ENCODE measurements around the gene BTRC.
"Not testable (repeated sequence)": the region's sequence is repeated elsewhere in the genome, so short reads cannot be mapped to it uniquely, and the experiment has no call there.

The BTRC gene

DNA sequence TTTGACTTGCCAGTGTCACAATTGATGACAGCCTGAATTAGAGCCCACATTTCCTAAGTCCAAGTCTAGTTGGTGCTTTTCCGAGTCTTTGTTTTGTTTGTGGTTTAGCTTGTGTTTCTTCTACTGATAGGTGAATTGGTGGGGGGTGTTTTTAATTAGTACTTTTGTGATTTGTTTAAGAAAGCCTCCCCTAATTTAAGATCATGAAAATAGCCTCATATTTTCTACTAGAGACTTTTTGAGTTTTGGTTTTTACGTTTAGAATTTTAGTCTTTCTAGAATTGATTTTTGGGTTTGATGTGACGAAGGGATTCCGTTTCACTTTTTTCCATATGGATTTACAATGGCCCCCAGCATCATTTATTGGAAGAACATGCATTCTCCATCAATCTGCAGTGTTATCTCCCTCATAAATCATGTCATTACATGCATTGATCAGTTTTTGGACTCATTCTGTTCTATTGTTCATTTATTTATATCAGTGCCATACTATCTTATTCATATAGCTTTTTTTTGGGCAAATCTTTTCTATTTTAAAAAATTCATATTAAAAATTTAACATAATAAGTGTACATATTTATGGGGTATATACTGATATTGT is 32.8 kb downstream of the BTRC start:
- no peak for DNase-seq (ENCODE audit: low read depth)

DNA sequence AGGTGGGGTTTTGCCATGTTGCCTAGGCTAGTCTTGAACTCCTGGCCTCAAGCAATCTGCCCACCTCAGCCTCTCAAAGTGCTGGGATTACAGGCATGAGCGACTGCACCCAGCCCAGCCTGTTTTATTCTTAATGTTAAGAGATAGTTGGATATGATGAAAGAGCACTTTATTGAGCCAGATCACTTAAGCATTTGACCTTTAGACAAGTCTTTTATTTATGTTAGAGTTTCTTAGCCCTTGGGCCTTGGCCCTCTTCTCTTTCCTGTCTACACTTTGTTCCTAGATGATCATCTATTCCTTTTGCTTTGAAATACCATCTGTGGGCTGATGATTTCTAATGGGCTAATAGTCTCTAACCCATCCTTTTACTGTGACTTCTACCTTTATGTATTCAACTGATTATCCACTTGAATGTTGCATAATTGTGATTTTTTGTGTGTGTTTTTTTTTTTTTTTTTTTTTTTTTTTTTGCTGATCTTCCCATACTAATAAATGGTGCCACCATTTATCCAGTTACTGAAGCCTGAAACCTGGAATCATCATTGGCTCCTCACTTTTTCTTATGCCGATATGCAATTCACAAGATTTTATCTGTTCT is 34.8 kb downstream of the BTRC start:
- DNase-seq (ENCODE audit: low read depth): no peak

DNA sequence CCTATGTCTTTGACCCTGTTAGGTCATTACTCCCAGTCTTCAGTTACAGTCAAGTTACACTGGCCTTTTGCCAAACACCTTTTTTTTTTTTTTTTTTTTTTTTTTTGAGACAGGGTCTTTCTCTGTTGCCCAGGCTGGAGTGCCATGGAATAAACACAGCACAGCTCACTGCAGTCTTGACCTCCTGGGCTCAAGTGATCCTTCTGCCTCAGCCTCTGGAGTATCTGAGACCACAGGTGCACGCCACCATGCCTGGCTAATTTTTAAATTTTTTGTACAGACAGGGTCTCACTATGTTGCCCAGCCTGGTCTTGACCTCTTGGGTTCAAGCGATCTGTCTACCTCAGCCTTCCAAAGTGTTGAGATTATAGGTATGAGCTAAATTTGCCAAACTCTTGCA is 35.6 kb downstream of the BTRC start:
- not testable (repeated sequence) for DNase-seq (ENCODE audit: low read depth)

DNA sequence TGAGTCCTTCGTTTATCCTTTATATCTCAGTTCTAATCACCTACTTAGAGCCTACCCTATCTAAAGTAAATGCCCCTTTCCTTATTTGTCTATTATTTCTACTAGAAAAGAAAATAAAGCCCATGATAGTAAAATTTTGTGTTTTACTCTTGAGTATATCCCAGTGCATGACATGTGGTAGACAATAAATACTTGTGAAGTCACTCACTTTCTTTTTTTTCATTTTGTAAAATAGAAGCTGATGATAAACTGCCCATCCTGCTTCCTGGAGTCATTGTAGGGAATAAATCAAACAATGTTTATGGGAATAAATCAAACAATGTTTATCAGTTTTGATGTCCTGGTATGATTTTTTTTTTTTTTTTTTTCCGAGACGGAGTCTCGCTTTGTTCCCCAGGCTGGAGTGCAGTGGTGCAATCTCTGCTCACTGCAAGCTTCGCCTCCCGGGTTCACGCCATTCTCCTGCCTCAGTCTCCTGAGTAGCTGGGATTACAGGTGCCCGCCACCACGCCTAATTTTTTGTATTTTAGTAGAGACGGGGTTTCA is 36.1 kb downstream of the BTRC start:
- DNase-seq (ENCODE audit: low read depth): no peak

DNA sequence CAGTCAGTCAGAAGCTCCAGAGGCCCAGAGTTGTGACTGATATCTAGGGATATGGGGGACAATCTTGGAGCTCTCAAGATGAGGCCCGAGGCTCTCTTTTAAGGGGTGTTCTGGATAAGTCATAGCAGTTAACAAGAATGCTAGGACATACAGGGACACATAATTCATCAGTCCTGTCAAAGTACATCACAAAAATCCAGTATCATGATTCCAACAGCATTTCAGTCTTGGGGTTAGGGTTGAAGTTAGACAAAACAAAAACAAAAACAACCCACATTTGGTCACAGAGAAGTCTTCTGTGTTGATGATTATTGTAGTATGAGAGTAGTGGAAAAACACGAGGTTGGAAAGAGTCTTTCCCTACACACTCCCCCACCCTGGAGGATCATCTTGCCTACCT is 39.4 kb downstream of the BTRC start:
- no peak for DNase-seq (ENCODE audit: low read depth)

DNA sequence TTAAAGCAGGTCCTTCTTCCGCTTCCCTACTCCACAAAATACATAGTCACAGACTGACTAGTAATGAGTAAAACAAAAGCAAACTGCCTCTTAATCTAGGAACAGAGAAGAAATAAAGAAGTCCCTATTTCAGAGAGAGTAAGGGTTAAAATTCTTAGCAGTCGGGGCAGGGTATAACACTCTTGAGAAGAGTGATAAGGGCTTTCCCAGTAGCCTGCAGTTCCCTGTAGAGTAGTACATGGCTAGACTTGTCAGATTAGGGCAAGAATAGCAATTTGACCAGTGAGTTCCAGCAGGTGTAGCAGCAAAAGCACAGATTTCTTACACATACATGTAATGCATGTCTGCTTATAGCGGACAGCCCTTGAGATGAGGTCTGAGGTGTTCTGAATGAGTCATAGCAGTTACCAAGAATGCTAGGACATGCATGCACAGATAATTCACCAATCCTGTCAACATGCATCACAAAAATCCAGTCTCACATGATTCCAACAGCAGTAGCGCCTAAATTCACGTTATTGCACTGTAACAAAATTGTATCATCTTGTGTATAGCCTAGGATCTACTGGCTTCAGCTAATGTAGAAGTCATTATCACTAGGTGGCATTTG is 40.7 kb downstream of the BTRC start:
- DNase-seq (ENCODE audit: low read depth): no peak

DNA sequence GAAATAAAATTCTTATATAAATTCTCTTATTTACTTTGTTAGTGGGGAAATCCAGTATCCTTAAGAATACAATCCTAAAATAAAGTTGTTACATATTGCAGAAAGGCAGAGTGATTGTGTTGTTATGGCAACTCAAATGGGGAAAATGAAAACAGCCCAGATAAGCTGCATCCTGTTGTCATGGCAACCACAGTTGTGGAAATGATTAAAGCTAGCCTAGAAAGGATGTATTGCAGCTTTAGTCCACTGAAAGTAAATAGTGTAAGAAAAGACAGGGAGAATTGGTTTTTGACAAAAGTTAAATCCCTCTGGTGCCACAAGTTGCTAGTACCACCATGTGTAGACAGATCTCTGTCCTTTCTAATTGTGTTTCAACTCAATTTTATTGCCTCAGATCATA is 43.2 kb downstream of the BTRC start:
- DNase-seq (ENCODE audit: low read depth): peak; percentile 31

DNA sequence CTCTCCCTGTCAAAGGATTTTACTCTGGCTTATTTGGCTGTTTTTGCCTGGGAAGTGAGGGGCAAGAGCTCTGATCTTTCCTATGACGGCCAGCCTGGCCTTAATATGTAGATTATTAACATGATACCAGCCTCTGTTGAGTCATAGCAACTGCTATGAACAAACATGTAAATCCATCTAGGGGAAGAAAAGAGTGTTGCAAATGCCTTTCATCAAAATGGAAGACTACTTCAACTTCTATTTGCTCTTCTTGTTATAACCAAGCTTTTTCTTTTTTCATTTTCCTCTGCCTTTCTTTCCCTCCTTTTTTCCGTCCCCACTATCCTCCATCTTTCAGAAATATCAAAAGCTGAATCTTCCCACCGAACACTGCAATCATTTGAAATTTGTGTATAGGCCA is 46.6 kb downstream of the BTRC start:
- DNase-seq (ENCODE audit: low read depth): no peak

DNA sequence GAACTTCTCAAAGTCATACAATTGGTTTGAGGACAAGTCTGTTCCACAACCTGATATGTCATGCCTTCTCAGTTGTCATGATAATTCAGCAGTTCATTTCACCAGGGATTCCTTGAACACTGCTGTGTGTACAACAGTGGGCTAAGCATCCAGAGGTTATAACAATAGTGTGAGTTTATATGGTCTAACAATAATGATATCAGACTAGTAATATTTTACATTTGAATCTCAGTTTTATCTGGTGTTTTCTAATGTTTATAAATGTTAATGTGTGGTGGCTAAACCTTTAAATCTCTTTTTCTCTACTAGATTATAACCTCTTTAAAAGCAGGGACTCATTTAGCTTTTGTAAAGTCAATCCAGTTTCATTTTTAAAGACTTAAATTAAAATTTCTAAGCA is 48.7 kb downstream of the BTRC start:
- DNase-seq (ENCODE audit: low read depth): no peak

DNA sequence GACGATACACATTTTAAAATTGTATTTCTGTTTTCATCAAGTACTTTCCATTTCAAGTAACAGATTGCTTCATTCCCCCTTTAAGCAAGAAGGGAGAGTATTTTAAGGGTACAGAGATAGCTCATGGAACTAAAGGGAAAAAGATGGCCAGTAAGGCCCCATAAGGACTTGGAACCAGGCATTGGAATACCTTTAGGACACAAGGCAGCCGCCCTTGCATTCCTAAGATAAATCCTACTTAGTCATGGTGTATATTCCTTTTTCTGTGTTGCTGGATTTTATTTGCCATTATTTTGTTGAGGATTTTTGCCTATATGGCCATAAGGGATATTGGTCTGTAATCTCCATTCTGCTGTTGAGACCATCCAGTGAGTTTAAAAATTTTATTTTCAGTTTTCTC is 49.2 kb downstream of the BTRC start:
- DNase-seq (ENCODE audit: low read depth): no peak

DNA sequence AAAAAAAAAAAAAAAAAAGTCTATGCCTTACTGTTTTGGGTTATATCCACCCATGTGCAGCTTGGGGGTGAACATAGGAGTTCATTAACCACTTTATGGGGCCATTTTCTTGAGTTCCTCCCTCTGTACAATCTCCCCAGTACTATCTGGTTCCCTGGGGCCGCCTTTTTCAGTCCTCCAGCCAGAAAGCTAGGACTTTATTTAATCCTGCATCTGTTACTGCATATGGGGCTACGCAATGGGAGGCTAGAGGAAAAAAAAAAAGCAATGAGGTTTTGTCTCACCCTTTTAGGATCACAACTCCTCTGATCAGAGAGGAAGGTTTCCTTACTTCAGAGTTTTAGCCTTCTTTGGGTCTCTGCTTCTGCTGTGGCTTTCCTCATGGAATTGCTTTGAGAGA is 51.0 kb downstream of the BTRC start:
- DNase-seq (ENCODE audit: low read depth): no peak

DNA sequence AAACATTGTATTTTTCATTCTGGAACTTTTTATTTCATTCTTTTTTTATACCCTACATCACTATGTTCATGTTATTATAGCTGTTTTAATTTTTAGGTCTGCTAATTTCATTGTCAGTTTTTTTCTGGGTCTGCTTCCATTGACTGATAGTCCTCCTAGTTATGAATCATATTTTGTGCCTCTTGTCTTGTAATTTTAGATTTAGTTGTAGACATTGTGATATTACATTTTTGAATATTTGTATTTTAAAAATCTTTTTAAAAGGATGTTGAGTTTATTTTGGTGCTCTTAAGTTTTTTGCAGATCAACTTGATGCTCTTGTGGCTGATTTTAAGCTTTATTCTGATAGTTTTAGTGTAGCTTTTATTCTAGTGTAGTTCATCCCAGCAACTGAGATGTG is 57.6 kb downstream of the BTRC start:
- no peak for DNase-seq (ENCODE audit: low read depth)

DNA sequence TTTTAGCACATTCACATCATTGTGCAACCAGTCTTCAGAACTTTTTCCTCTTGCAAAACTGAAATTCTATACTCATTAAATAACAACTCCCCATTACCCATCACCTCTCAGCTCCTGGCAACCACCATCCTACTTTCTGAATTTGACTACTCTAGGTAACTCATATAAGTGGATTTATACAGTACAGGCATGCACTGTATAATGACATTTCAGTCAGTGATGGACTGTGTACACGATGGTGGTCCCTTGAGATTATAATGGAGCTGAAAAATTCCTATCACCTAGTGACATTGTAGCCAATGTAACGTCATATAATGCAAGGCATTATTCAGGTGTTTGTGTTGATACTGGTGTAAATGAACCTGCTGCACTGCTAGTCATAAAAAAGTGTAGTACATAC is 60.1 kb downstream of the BTRC start:
- DNase-seq (ENCODE audit: low read depth): no peak

DNA sequence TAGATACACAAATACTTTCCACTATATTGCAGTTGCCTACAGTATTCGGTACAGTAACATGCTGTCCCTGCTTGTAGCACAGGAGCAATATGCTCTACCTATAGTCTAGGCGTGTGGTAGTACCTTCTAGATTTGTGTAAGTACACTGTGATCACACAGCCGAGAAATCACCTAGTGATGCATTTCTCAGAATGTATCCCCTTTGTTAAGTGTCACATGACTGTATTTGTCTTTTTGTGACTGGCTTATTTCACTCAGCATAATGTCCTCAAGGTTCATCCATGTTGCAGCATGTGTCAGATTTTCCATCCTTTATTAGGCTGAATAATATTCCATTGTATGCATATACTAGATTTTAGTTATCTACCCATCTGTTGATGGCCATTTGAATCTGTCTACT is 61.9 kb downstream of the BTRC start:
- no peak for DNase-seq (ENCODE audit: low read depth)

DNA sequence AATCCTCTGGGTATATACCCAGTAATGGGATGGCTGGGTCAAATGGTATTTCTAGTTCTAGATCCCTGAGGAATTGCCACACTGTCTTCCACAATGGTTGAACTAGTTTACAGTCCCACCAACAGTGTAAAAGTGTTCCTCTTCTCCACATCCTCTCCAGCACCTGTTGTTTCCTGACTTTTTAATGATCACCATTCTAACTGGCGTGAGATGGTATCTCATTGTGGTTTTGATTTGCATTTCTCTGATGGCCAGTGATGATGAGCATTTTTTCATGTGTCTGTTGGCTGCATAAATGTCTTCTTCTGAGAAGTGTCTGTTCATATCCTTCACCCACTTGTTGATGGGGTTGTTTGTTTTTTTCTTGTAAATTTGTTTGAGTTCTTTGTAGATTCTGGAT is 68.0 kb downstream of the BTRC start:
- DNase-seq (ENCODE audit: low read depth): not testable (repeated sequence)

DNA sequence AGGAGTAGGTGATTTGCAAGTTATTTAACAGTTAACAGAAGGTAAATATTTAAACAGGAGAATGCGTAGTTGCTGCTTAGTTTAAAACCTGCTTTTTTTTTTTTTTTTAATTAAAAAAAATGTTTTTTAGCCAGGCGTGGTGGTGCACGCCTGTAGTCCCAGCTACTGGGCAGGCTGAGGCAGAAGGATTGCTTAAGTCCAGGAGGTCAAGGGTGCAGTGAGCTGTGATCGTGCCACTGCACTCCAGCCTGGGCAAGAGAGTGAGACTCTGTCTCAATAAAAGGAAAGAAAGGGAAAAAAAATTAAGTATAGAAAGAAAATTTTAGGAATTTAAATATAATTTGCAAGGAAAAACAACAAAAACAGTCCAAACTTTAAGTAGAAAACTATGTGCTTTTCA is 71.6 kb downstream of the BTRC start:
- no peak for DNase-seq (ENCODE audit: low read depth)

DNA sequence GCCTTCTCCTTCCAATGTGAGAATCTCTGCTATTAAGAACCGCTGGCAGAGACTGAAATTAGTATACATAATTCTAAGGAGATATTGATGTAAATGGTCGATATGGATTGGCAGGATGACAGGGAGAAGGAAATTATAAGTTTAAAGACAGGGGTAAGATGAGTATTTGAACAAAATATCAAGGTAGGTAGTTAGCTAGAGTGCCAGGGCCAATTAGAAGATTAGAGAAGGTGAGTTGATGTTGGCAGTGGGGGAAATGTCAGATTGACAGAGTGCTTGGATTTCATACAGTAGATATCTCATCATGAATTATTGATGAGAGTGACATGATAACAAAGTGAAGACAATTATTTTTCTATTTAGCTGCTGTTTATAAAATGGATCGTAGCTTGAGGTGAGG is 74.1 kb downstream of the BTRC start:
- DNase-seq (ENCODE audit: low read depth): no peak

DNA sequence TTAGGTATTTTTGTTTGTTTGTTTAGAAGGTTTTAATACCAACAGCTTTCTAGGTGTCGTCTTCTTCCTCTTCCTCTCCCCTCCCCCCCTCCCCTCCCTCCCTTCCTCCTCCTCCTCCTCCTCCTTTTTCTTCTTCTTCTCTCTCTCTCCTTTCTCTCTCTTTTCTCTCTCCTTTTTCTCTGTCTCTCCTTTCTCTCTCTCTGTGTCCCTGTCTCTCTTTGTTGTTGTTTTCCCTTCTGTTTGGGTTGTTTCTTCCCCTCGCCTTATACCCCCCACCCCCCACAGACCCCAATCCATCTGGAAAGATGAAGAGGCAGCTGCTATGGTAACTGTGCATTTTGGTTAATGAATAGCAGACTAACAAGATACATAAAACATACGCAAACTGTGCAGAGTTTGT is 75.5 kb downstream of the BTRC start:
- no peak for DNase-seq (ENCODE audit: low read depth)

DNA sequence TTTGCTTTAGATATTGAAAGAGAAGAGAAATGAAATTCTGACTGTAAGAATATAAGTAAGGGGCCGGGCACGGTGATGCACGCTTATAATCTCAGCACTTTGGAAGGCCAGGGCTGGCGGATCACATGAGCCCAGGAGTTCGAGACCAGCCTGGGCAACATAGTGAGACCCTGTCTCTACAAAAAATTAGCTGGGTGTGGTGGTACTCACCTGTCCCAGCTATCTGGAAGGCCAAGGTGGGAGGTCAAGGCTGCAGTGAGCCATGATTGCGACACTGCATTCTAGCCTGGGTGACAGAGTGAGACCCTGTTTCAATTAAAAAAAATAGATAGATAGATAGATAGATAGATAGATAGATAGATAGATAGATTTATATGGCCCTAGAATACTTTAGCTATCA is 82.3 kb downstream of the BTRC start:
- DNase-seq (ENCODE audit: low read depth): no peak

DNA sequence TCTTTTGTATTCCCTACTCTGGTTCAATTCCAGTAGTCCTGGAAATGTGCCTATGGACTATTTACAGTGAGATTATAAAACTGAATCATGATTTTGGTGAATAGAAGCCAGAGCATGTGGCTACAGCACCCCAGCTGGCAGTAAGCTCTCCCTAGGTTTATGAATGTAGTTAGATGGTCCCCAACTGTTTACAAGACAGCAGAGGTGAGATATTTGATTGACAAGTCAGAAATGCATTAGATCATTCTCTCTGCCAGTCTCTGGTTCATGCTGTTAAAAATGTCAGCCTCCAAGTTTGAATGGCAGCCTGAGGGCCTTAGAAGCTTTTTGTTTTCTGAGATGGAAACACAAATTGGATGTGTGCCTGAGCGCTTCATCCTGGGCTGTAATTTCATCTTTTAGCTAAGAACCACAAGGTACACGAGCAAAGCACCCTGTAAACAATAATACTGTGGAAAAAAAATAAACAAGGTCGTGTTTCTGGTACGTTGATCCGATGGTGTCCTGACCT is 85.0 kb downstream of the BTRC start:
- no peak for DNase-seq (ENCODE audit: low read depth)

DNA sequence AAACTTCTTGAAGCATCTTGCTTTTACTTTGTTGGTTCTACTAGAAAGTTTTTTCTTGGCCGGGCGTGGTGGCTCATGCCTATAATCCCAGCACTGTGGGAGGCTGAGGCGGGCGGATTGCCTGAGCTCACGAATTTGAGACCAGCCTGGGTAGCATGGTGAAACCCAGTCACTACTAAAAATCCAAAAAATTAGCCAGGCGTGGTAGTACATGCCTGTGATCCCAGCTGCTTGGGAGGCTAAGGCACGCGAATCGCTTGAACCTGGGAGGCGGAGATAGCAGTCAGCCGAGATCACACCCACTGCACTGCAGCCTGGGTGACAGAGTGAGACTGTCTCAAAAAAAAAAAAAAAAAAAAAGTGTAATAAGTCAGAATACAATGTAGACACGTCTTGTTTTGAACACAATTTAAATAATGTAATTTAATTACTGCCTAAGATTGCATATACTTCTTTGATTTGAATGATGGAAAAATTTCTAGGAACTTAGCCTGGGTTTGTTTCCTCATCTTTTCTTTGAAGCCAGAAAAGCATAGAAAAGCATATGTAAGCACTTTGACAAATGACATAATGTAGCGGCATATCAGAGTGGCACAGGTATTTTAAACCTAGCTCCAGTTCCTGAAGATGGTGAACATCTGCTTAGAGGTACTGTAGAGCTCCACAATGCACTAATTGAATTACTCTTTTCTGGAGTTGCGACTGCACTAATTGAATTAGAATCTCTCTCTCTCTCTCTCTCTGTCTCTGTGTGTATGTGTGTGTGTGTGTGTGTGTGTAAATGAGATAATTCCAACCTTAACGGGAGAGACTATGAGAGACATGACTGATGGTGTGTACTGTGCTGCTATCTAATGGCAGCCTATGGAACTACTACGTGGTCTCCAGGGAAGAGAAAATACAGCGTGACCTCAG is 87.8 kb downstream of the BTRC start:
- no peak for DNase-seq (ENCODE audit: low read depth)

DNA sequence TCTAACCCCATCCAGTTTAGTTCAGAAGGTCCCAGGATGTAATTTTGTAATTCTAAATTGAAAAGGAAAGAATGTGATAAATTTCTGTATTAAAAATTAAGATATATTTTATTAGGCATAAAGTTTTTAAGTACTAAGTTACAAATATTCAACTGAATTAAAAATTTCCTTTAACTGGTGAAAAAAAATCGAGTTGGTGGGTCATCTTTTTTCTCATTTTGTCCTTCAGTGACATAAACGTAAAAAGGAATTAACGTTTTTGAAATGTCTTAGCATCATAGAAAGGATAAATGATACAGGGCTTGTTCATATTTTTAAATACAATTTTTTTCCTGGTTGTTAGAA is 88.5 kb downstream of the BTRC start:
- no peak for DNase-seq (ENCODE audit: low read depth)
